Measurements from ENCODE around the gene EML2.

DNA sequence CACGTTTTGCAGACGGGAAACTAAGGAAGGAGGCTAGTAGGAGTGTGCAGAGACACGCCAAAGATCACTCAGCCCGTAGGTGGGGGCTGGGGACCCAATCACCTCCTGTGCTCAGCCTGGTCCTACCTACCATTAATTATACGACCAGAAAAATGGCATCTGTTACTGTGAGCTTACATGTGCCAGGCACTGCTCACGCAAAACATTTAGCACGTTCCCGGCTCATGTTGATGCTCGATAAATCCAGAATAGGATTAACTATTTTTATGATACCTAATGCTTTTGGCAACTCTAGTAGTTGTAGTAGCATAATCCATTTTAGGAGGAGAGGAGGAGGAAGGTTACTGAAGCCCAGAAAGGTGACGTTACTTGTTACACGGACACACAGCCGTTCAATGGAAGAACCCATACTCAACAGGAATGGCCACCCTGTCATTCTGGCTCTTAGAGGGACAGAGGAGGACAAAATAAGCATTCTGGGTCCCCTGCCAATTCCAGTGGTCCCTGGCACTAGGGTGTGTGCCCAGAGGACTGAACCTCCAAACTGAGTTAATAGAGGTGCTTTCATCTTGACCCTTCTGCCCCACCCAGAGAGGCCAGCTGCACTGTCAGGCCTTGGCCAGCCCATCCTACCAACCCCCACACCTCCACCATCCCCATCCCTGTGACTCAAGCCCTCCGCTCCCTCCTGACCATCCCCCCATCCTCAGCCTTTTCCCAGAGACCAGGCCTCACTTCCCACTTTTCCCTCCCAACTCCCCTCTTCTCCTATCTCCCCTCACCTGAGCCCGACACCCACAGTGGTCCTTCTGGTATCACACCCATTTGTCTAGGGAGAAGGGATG, 5.0 kb upstream of the EML2 start:
- TF ChIP-seq, protein P1, sequence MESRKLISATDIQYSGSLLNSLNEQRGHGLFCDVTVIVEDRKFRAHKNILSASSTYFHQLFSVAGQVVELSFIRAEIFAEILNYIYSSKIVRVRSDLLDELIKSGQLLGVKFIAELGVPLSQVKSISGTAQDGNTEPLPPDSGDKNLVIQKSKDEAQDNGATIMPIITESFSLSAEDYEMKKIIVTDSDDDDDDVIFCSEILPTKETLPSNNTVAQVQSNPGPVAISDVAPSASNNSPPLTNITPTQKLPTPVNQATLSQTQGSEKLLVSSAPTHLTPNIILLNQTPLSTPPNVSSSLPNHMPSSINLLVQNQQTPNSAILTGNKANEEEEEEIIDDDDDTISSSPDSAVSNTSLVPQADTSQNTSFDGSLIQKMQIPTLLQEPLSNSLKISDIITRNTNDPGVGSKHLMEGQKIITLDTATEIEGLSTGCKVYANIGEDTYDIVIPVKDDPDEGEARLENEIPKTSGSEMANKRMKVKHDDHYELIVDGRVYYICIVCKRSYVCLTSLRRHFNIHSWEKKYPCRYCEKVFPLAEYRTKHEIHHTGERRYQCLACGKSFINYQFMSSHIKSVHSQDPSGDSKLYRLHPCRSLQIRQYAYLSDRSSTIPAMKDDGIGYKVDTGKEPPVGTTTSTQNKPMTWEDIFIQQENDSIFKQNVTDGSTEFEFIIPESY (IDR thresholded peaks at IDR 0.05), result no peak
- TF ChIP-seq NFXL1 (IDR thresholded peaks at IDR 0.05; ENCODE audit: borderline replicate concordance) (no peak), POLR2A (IDR thresholded peaks at IDR 0.05; ENCODE audit: low read depth, low read length) (no peak), EP300 (IDR thresholded peaks at IDR 0.05; ENCODE audit: borderline replicate concordance in 1 of 2, control insufficient read depth in 1 of 2, low read depth in 2 of 2, low read length in 2 of 2) (no peak)
- TF ChIP-seq, protein P2, sequence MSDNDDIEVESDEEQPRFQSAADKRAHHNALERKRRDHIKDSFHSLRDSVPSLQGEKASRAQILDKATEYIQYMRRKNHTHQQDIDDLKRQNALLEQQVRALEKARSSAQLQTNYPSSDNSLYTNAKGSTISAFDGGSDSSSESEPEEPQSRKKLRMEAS (IDR thresholded peaks at IDR 0.05; ENCODE audit: low read depth, low read length), result no peak

Data from GM12878 (cell line).